Measurements from ENCODE around the gene GJC2.

GJC2 gene

GRCh38 chr1:228205526-228206436 is 56.1 kb downstream of the GJC2 start:
- Histone ChIP-seq H3K4me2 (ENCODE audit: low read length) (no peak overlapping the region), H3K27ac (ENCODE audit: low read depth, low read length) (no peak overlapping the region), H2AFZ (ENCODE audit: insufficient read depth, low read length, poor library complexity) (no peak overlapping the region), H2BK12ac (ENCODE audit: low read length) (no peak overlapping the region), H3K9ac (ENCODE audit: low read length) (no peak overlapping the region), H3K18ac (ENCODE audit: low read length) (no peak overlapping the region), H3K4me1 (ENCODE audit: control insufficient read depth in 1 of 2, insufficient read depth in 2 of 2, low read length in 2 of 2) (no peaks in the 10 kb centered on the region), H3K27me3 (ENCODE audit: insufficient read depth, low read length) (no peaks in the 10 kb centered on the region), H3K9me3 (ENCODE audit: insufficient read depth, low read depth, low read length) (peaks cover 4% of the 10 kb centered on the region), H4K12ac (ENCODE audit: low read depth, low read length) (no peak overlapping the region), H3K79me1 (ENCODE audit: low read length) (no peaks in the 10 kb centered on the region), H4K91ac (ENCODE audit: low read depth, low read length) (no peak overlapping the region), H3K23ac (ENCODE audit: low read length) (no peak overlapping the region), H3K14ac (ENCODE audit: low read length) (no peak overlapping the region), H4K8ac (ENCODE audit: low read depth, low read length) (no peak overlapping the region), H2AK5ac (ENCODE audit: low read length) (no peak overlapping the region), H2BK120ac (ENCODE audit: insufficient read depth, low read length, poor library complexity) (no peak overlapping the region), H3K79me2 (ENCODE audit: control insufficient read depth, insufficient read depth, low read length, poor library complexity) (no peaks in the 10 kb centered on the region), H2BK5ac (ENCODE audit: low read depth, low read length, poor library complexity) (no peak overlapping the region), H3K36me3 (ENCODE audit: control insufficient read depth in 1 of 2, insufficient read depth in 2 of 2, low read length in 2 of 2) (no peaks in the 10 kb centered on the region), H3K4ac (ENCODE audit: low read depth, low read length) (no peak overlapping the region), H3K4me3 (ENCODE audit: low read depth, low read length) (no peak overlapping the region)
- no peak for DNase-seq
- no CpG with 5 or more reads among the region's 15 CpGs for WGBS (ENCODE audit: extremely low coverage, insufficient coverage, insufficient read length)

- H3K36me3 ChIP-seq (ENCODE audit: control insufficient read depth in 1 of 2, insufficient read depth in 2 of 2, low read length in 2 of 2) = no peaks in the 10 kb centered on the region
- H3K23ac ChIP-seq (ENCODE audit: low read length) = no peak overlapping the region
- H3K4me1 ChIP-seq (ENCODE audit: control insufficient read depth in 1 of 2, insufficient read depth in 2 of 2, low read length in 2 of 2) = no peaks in the 10 kb centered on the region
- H3K27ac ChIP-seq (ENCODE audit: low read depth, low read length) = no peak overlapping the region
- no peak overlapping the region for H2AK5ac ChIP-seq (ENCODE audit: low read length)
- H3K4me3 ChIP-seq (ENCODE audit: low read depth, low read length) = no peak overlapping the region
- no peak overlapping the region for H2AFZ ChIP-seq (ENCODE audit: insufficient read depth, low read length, poor library complexity)
- H4K8ac ChIP-seq (ENCODE audit: low read depth, low read length) = no peak overlapping the region
- no peak overlapping the region for H4K91ac ChIP-seq (ENCODE audit: low read depth, low read length)
- no peak overlapping the region for H2BK5ac ChIP-seq (ENCODE audit: low read depth, low read length, poor library complexity)
- no peak overlapping the region for H3K4ac ChIP-seq (ENCODE audit: low read depth, low read length)
- no peak overlapping the region for H4K12ac ChIP-seq (ENCODE audit: low read depth, low read length)
- H3K4me2 ChIP-seq (ENCODE audit: low read length) = no peak overlapping the region
- no CpG with 5 or more reads among the region's 16 CpGs for WGBS (ENCODE audit: extremely low coverage, insufficient coverage, insufficient read length)
- H3K18ac ChIP-seq (ENCODE audit: low read length) = no peak overlapping the region
- no peak overlapping the region for H2BK12ac ChIP-seq (ENCODE audit: low read length)
- H3K14ac ChIP-seq (ENCODE audit: low read length) = no peak overlapping the region
- DNase-seq = no peak
- H3K79me1 ChIP-seq (ENCODE audit: low read length) = no peaks in the 10 kb centered on the region
- H2BK120ac ChIP-seq (ENCODE audit: insufficient read depth, low read length, poor library complexity) = no peak overlapping the region
- H3K27me3 ChIP-seq (ENCODE audit: insufficient read depth, low read length) = peaks cover under 1% of the 10 kb centered on the region
- no peaks in the 10 kb centered on the region for H3K79me2 ChIP-seq (ENCODE audit: control insufficient read depth, insufficient read depth, low read length, poor library complexity)
- H3K9ac ChIP-seq (ENCODE audit: low read length) = no peak overlapping the region
- H3K9me3 ChIP-seq (ENCODE audit: insufficient read depth, low read depth, low read length) = peaks cover 4% of the 10 kb centered on the region
These were observed 57.0 kb downstream of the GJC2 start for GRCh38 chr1:228206582-228207351.

- H4K8ac ChIP-seq (ENCODE audit: low read depth, low read length) = no peak overlapping the region
- H4K91ac ChIP-seq (ENCODE audit: low read depth, low read length) = no peak overlapping the region
- H3K4me2 ChIP-seq (ENCODE audit: low read length) = no peak overlapping the region
- no peak overlapping the region for H2AFZ ChIP-seq (ENCODE audit: insufficient read depth, low read length, poor library complexity)
- no peak overlapping the region for H3K18ac ChIP-seq (ENCODE audit: low read length)
- no peak overlapping the region for H3K27ac ChIP-seq (ENCODE audit: low read depth, low read length)
- H2BK120ac ChIP-seq (ENCODE audit: insufficient read depth, low read length, poor library complexity) = no peak overlapping the region
- H3K9me3 ChIP-seq (ENCODE audit: insufficient read depth, low read depth, low read length) = peaks cover 10% of the 10 kb centered on the region
- no peak overlapping the region for H3K23ac ChIP-seq (ENCODE audit: low read length)
- H2BK5ac ChIP-seq (ENCODE audit: low read depth, low read length, poor library complexity) = no peak overlapping the region
- peaks cover 7% of the 10 kb centered on the region for H3K27me3 ChIP-seq (ENCODE audit: insufficient read depth, low read length)
- no CpG with 5 or more reads among the region's 8 CpGs for WGBS (ENCODE audit: extremely low coverage, insufficient coverage, insufficient read length)
- no peak overlapping the region for H3K4ac ChIP-seq (ENCODE audit: low read depth, low read length)
- no peak overlapping the region for H2AK5ac ChIP-seq (ENCODE audit: low read length)
- no peak overlapping the region for H3K14ac ChIP-seq (ENCODE audit: low read length)
- H3K4me3 ChIP-seq (ENCODE audit: low read depth, low read length) = peak overlapping the region; percentile 1
- no peaks in the 10 kb centered on the region for H3K36me3 ChIP-seq (ENCODE audit: control insufficient read depth in 1 of 2, insufficient read depth in 2 of 2, low read length in 2 of 2)
- H4K12ac ChIP-seq (ENCODE audit: low read depth, low read length) = no peak overlapping the region
- no peak overlapping the region for H2BK12ac ChIP-seq (ENCODE audit: low read length)
- no peaks in the 10 kb centered on the region for H3K79me1 ChIP-seq (ENCODE audit: low read length)
- no peak overlapping the region for H3K9ac ChIP-seq (ENCODE audit: low read length)
- no peak for DNase-seq
- no peaks in the 10 kb centered on the region for H3K79me2 ChIP-seq (ENCODE audit: control insufficient read depth, insufficient read depth, low read length, poor library complexity)
- peaks cover under 1 to 2% of the 10 kb centered on the region in 2 experiments for H3K4me1 ChIP-seq (ENCODE audit: control insufficient read depth in 1 of 2, insufficient read depth in 2 of 2, low read length in 2 of 2)
These were observed 57.7 kb downstream of the GJC2 start for GRCh38 chr1:228207381-228207810.

GRCh38 chr1:228207851-228208821 is 58.4 kb downstream of the GJC2 start, which contains the start of gene OBSCN:
Gene OBSCN (plus strand): TSS chr1:228208044. CDS start chr1:228211784, 3,740 bp downstream.
- H3K18ac ChIP-seq (ENCODE audit: low read length) = no peak within 1 kb of the TSS
- H3K36me3 ChIP-seq (ENCODE audit: control insufficient read depth in 1 of 2, insufficient read depth in 2 of 2, low read length in 2 of 2) = no peaks in the 10 kb centered on the region
- H3K79me2 ChIP-seq (ENCODE audit: control insufficient read depth, insufficient read depth, low read length, poor library complexity) = no peaks in the 10 kb centered on the region
- H3K23ac ChIP-seq (ENCODE audit: low read length) = no peak within 1 kb of the TSS
- no peak within 1 kb of the TSS for H3K27ac ChIP-seq (ENCODE audit: low read depth, low read length)
- no peak within 1 kb of the TSS for H4K8ac ChIP-seq (ENCODE audit: low read depth, low read length)
- H3K9me3 ChIP-seq (ENCODE audit: insufficient read depth, low read depth, low read length) = peaks cover 13% of the 10 kb centered on the region
- no peak within 1 kb of the TSS for H2AK5ac ChIP-seq (ENCODE audit: low read length)
- no peak within 1 kb of the TSS for H2BK120ac ChIP-seq (ENCODE audit: insufficient read depth, low read length, poor library complexity)
- H2BK12ac ChIP-seq (ENCODE audit: low read length) = no peak within 1 kb of the TSS
- peaks cover 1% of the 10 kb centered on the region for H3K79me1 ChIP-seq (ENCODE audit: low read length)
- H3K9ac ChIP-seq (ENCODE audit: low read length) = no peak within 1 kb of the TSS
- H2BK5ac ChIP-seq (ENCODE audit: low read depth, low read length, poor library complexity) = no peak within 1 kb of the TSS
- H3K14ac ChIP-seq (ENCODE audit: low read length) = no peak within 1 kb of the TSS
- no peak within 1 kb of the TSS for H3K4me2 ChIP-seq (ENCODE audit: low read length)
- peak within 1 kb of the TSS; percentile 1 for H3K4me3 ChIP-seq (ENCODE audit: low read depth, low read length)
- peaks cover 3 to 5% of the 10 kb centered on the region in 2 experiments for H3K4me1 ChIP-seq (ENCODE audit: control insufficient read depth in 1 of 2, insufficient read depth in 2 of 2, low read length in 2 of 2)
- no peak within 1 kb of the TSS for H4K12ac ChIP-seq (ENCODE audit: low read depth, low read length)
- no peak within 1 kb of the TSS for H3K4ac ChIP-seq (ENCODE audit: low read depth, low read length)
- H3K27me3 ChIP-seq (ENCODE audit: insufficient read depth, low read length) = peaks cover 10% of the 10 kb centered on the region
- DNase-seq = no peak
- no peak within 1 kb of the TSS for H2AFZ ChIP-seq (ENCODE audit: insufficient read depth, low read length, poor library complexity)
- H4K91ac ChIP-seq (ENCODE audit: low read depth, low read length) = no peak within 1 kb of the TSS
- WGBS (ENCODE audit: extremely low coverage, insufficient coverage, insufficient read length) = no CpG with 5 or more reads among the region's 30 CpGs

Measured in trophoblast cell (in vitro differentiated cells and primary cell).